GM12873 (cell line): ENCODE measurements around the gene SLC22A14.

Experiments used
- TF ChIP-seq, protein P1 (sequence below): IDR thresholded peaks from 2 replicates; pipeline ENCODE4 v1.5.1; 2012; ENCODE audit warnings: low read depth, mild to moderate bottlenecking, moderate library complexity, low read length, control low read depth; ENCODE audit not compliant: insufficient read depth; ENCODE audit errors: missing control alignments

SLC22A14 gene

DNA sequence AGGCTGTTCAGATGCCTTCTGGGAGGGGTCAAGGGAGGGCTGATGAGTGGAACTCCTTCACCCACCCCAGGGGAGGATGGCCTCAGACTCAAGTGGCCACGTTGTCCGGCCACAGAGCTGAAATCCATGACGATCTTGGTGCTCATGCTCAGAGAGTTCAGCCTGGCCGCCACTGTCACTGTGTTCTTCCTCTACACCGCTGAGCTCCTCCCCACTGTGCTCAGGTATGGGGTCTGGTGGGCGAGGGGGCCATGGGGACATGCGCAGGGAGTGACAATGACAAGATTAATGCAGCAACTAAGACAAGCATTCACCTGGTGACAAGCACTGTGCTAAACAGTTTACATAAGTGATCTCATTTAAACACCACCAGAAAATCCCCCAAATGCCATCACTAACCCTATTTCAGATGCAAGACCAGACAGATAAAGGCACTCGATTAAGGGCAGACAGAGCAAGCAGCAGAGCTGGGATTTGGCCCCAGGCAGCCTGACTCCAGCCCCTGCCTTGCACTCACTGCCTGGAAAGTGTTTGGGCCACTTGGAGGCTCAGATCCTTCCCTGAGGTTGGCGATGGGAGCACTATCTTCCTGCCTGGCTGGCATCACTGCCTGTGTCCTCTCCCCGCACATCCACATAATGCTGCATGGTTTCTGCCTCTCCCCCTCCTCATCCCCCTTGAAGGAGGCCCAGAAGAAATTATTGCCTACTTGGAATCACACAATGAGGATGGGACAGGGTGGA is 33.6 kb downstream of the SLC22A14 start:
- TF ChIP-seq, protein P1, sequence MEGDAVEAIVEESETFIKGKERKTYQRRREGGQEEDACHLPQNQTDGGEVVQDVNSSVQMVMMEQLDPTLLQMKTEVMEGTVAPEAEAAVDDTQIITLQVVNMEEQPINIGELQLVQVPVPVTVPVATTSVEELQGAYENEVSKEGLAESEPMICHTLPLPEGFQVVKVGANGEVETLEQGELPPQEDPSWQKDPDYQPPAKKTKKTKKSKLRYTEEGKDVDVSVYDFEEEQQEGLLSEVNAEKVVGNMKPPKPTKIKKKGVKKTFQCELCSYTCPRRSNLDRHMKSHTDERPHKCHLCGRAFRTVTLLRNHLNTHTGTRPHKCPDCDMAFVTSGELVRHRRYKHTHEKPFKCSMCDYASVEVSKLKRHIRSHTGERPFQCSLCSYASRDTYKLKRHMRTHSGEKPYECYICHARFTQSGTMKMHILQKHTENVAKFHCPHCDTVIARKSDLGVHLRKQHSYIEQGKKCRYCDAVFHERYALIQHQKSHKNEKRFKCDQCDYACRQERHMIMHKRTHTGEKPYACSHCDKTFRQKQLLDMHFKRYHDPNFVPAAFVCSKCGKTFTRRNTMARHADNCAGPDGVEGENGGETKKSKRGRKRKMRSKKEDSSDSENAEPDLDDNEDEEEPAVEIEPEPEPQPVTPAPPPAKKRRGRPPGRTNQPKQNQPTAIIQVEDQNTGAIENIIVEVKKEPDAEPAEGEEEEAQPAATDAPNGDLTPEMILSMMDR: no peak

DNA sequence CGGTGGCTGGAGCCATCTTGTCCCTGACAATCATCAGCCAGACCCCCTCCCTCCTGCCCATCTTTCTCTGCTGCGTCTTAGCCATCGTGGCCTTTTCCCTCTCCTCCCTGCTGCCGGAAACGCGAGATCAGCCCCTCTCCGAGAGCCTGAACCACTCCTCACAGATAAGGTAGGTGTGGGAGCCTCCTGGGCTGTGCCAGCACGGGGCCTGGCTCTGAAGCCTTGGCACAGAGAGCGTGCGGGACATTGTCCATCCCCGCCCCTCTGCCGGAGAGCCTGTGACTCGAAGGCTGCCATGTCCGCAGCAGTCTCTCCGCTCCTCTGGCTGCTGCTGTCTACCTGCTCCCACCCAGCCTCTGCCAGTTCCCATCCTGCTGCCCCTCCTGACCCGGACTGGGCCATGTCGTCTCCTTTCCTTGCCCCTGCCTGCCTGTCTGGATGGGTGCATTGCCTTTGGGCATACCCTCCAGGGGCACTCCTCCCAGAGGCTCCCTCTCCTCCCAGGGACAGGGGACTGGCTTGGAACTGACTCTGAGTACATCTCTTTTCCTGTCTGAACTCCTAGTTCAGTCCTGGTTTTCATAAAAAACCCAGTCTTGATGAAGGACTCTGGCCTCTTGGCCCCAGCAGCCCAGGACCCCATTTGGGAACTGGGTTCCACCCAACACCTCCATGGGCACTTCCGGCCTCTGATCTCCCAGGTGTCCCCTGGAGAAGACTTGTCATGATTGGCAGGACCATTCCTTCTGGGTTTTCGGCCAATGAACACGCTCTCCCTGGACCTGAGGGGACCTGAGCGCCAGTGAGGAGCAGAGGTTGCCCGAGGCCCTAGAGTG is 34.5 kb downstream of the SLC22A14 start:
- TF ChIP-seq, protein P1: no peak

DNA sequence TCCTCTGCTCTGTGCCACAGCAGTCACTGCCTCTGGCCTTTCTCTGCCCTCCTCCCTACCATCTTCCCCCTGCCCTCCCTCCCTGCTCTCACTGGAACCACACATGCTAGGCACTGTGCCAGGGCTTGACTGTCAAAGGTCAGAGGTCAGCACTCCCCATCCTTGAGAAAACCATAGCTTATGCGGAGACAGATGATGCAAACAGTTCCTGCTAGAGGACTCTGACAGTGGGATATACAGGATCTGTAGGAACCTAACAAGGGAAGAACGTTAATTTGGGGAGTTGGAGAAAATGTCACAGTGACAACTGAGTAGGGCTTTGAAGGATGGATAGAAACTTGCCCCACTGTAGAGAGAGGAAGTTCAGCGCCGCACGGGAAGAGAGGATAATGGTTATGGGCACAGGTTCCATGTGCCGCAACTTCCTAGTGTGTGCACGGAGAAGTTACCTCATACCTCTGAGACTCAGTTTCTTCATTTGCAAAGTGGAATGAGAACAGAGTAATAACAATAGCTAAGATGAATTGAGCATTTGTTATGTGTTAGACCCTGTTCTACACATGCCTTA is 35.2 kb downstream of the SLC22A14 start:
- TF ChIP-seq, protein P1: no peak

DNA sequence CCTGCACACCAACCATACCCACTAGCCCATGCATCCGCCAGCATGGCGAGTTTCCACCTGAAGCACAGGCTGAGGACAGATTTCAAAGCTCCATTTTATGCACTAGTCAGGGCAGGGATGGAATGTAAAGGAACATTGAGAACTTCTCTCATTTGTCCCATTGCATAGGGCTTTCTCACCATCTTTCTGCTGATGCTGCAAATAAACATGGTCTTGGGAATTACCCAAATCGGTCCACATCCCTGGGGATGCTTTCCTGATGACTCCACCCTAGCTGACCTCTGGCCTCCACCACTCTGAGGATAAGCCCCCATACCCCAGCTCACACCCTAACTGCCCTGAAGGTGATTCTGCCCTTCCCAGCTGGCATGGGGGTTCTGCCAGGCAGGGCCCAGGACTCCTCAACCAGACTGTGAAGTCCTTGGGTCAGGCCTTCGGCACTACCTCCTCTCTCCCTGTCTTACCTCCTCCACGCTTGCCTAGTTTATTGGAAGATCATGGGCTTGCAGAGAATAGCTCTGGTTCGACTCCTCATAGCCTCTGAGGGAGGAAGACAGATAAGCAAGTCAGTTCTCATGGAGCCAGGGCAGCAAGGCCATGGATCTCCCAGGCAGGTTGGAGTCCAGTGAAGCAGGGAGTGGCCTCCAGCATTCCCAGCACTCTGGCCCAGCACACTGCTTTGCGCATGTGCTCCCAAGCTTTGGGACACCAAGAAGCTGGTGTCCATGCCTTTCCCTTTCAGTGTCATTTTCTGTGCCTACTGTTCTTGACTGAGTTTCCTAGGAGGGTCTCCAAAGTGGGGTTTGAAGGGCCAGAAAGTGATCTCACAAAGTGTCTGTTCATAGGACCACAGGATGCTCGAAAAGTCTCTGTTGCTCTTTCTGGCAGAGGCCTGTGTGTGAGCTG is 36.9 kb downstream of the SLC22A14 start:
- TF ChIP-seq, protein P1: no peak

DNA sequence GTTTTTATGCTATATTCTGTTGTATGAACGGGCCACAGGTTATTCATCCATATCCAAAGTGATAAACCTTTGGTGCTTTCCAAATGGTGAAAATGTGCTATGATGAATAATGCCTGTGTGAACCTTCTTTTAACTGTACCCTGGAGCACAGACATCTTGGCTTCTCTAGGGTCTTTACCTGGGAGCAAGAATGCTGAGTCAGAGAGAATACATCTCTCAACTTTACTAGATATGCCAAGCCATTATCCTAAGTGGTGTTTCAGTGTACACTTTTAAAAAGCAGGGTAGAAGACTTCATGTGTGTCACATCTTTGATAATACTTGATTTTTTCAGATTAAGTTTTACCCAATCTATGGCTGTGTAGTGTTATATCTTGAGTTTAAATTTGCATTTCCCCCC is 41.0 kb downstream of the SLC22A14 start:
- TF ChIP-seq, protein P1: no peak

DNA sequence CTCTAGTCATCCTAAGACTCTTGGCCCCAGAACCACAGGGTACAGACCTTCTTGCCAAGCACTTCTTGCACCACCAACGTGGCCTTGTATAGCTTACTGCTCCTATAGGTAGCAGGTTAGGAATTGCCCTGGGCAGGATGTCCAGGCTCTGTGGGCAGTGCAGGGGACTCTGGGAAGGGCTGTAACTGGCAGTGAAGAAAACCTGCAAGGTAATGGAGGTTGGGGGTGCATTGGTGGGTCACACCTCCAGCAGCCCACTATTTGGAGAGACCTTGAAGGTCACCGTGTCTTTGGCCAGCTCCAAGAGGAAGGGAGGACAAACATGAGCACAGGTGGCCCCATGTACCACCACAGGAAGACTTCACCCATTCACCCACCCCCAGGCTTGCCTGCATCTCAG is 43.2 kb downstream of the SLC22A14 start:
- TF ChIP-seq, protein P1: no peak
